Neutrophil (primary cell): ENCODE results near the gene C6orf132.

Experiments
- H3K27ac ChIP-seq: fragments of 200-600 bp; sonication (generic); 2 replicates; pipeline ENCODE4 v1.5.1; 2016; ENCODE audit warnings: mild to moderate bottlenecking, moderate library complexity
- H3K27me3 ChIP-seq: fragments of 200-600 bp; sonication (generic); 2 replicates; pipeline ENCODE4 v1.6.0; 2016; ENCODE audit warnings: mild to moderate bottlenecking
- H3K36me3 ChIP-seq: fragments of 200-600 bp; sonication (generic); 2 replicates; pipeline ENCODE4 v1.5.1; 2017
- H3K4me1 ChIP-seq, 2 experiments: fragments of 200-600 bp in 1 of 2; sonication (generic) in 1 of 2; 1 replicate in 1 of 2; 2 replicates in 1 of 2; pipeline versions ENCODE4 v1.5.1 to v1.6.1; 2013 to 2016; ENCODE audit warnings: low read depth in 1 of 2, low read length in 1 of 2, mild to moderate bottlenecking in 1 of 2, moderate library complexity in 1 of 2; ENCODE audit not compliant: control insufficient read depth in 1 of 2, insufficient read depth in 1 of 2
- H3K4me3 ChIP-seq, 2 experiments: fragments of 200-600 bp in 1 of 2; sonication (generic) in 1 of 2; 1 replicate in 1 of 2; 2 replicates in 1 of 2; pipeline ENCODE4 v1.5.1; 2013 to 2016; ENCODE audit warnings: low read depth in 1 of 2, low read length in 1 of 2, mild to moderate bottlenecking in 1 of 2, moderate library complexity in 1 of 2
- H3K9me3 ChIP-seq: fragments of 200-600 bp; sonication (generic); 2 replicates; pipeline ENCODE4 v1.5.1; 2016
- TF ChIP-seq, protein P1 (sequence below): fragments of 200-600 bp; sonication (generic); IDR thresholded peaks from 2 replicates; pipeline ENCODE4 v1.5.1; 2016; ENCODE audit warnings: antibody characterized with exemption

C6orf132 gene

DNA sequence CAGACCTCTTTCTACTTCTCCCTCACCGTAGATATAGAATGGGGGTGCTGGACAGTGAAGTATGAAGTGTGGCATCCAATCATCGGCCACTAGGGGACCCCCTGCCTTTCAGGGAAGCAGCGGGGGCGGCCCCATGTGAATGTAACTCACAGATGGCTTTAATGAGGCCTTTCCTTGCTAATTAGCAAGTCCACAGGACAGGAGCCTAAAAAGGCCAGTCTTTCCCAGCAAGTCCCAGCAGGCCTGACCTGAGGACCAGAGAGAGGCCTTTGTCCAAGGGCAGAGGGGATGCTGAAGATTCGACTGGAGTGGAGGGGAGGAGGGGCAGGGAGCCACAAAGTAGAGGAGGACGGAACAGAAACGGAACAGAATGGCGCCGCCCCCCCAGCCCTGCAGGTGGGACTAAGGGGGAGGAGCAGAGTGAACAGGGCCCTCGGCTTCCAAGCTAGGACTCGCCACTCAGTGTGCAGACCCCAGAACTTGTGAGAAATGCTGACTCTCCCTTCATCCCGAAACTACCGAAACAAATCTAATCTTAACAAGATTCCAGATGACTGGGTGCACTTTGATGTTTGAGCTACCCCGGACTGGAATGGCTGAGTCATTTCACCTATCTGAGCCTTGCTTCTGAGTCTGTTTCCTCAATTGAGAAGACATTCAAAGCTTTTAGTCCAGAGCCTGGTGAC lies 5.8 kb downstream of the C6orf132 start:
- H3K36me3 ChIP-seq = no peaks in the 10 kb centered on the region

DNA sequence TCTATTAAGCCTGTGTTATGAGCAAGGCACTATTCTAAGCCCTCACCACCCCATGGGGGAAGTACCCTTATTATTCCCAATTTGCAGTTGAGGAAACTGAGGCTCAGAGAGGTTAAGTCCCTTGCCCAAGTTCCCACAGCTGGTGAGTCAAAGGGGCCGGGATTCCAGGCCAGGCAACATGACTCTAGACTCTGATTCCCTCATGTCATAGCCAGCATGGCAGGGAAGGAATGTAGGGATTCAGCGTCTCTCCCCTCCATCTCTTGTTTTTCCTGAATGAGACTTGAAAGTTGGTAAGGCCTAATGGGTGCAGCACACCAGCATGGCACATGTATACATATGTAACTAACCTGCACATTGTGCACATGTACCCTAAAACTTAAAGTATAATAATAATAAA lies 6.7 kb downstream of the C6orf132 start:
- Histone ChIP-seq H3K36me3 (no peaks in the 10 kb centered on the region), H3K27me3 (peaks cover 24% of the 10 kb centered on the region), H3K9me3 (no peaks in the 10 kb centered on the region), H3K4me3 (no peak overlapping the region), H3K27ac (no peak overlapping the region), H3K4me1 (no peaks in the 10 kb centered on the region)
- TF ChIP-seq, protein P1, sequence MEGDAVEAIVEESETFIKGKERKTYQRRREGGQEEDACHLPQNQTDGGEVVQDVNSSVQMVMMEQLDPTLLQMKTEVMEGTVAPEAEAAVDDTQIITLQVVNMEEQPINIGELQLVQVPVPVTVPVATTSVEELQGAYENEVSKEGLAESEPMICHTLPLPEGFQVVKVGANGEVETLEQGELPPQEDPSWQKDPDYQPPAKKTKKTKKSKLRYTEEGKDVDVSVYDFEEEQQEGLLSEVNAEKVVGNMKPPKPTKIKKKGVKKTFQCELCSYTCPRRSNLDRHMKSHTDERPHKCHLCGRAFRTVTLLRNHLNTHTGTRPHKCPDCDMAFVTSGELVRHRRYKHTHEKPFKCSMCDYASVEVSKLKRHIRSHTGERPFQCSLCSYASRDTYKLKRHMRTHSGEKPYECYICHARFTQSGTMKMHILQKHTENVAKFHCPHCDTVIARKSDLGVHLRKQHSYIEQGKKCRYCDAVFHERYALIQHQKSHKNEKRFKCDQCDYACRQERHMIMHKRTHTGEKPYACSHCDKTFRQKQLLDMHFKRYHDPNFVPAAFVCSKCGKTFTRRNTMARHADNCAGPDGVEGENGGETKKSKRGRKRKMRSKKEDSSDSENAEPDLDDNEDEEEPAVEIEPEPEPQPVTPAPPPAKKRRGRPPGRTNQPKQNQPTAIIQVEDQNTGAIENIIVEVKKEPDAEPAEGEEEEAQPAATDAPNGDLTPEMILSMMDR = no peak

More for the DNA sequence above, 5.8 kb downstream of the C6orf132 start:
- Histone ChIP-seq H3K9me3 (no peaks in the 10 kb centered on the region), H3K27me3 (peaks cover 33% of the 10 kb centered on the region), H3K27ac (no peak overlapping the region), H3K4me3 (no peak overlapping the region), H3K4me1 (no peaks in the 10 kb centered on the region)
- TF ChIP-seq, protein P1 = no peak

DNA sequence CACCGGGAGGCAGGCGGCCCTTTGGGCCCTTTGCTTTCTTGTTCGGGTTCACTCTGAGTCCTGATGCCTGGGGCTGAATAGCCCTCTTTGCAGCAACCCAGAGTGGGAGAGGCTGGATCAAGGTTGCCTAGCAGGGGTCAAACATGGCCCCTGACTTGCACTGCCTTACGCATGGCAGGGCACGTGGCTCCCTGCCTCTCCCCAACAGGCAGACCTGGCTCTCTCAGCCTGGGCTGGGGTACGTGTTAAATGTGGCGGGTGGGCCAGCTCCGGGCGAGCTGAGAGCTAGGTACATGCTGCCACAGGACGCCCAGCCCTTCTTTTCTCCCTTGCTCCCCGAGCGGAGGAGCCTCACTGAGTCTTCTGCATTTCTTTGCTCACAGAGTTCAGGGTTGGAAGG lies 7.3 kb downstream of the C6orf132 start:
- Histone ChIP-seq H3K27me3 (peaks cover 18% of the 10 kb centered on the region), H3K9me3 (no peaks in the 10 kb centered on the region), H3K4me1 (no peaks in the 10 kb centered on the region), H3K4me3 (no peak overlapping the region), H3K27ac (no peak overlapping the region), H3K36me3 (no peaks in the 10 kb centered on the region)
- TF ChIP-seq, protein P1 = no peak

DNA sequence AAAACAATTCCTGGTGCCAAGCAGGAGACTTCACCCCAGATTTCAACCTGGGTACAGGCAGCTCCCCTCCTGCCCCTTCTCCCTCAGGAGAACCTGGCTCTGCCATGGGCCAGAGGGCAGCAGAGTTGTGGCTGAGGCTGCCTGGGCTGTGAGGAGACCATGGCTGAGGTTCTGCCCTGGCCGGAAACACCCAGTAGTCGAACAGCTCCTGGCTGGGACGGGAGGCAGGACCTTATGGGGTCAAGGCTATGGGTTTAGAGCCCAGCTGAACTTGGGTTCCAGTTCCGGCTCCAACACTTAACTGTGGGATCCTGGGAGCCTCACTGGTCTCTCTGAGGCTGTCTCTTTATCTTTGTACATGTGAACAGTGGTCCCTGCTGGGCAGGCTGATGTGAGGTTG lies 8.5 kb downstream of the C6orf132 start:
- peaks cover 12% of the 10 kb centered on the region for H3K27me3 ChIP-seq
- TF ChIP-seq, protein P1 = no peak
- H3K36me3 ChIP-seq = no peaks in the 10 kb centered on the region
- H3K4me1 ChIP-seq = no peaks in the 10 kb centered on the region
- H3K9me3 ChIP-seq = no peaks in the 10 kb centered on the region
- H3K4me3 ChIP-seq = no peak overlapping the region
- H3K27ac ChIP-seq = no peak overlapping the region

DNA sequence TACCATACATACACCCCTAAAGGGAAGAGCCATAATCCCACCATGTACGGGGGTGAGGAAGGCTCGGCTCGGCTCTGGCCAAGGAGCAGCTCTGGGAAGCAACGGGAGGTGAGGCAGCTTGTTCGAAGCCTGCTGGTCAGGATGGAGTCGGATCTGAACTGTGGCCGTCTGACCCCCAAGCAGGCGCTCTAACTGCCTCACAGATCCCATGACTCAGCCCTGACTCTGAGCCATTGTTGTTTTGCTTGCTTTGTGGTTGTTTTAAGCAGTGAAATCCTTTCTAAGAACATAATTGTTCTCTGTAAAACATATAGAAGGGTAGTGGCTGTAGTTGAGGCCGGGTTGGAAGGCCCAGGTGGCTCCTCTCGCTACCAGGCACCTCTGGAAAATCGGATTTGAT lies 10.9 kb downstream of the C6orf132 start:
- no peak overlapping the region for H3K27ac ChIP-seq
- H3K4me1 ChIP-seq = no peaks in the 10 kb centered on the region

More for the DNA sequence above, 10.9 kb downstream of the C6orf132 start:
- H3K4me3 ChIP-seq = no peak overlapping the region
- H3K9me3 ChIP-seq = no peaks in the 10 kb centered on the region
- TF ChIP-seq, protein P1 = no peak
- H3K36me3 ChIP-seq = no peaks in the 10 kb centered on the region
- peaks cover 1% of the 10 kb centered on the region for H3K27me3 ChIP-seq
